Stromal cell of bone marrow (primary cell): ENCODE results near the gene AFAP1L1.
A peak's percentile ranks its signal among the peaks of the same experiment; 100 is the strongest.
"Not testable (repeated sequence)": the region's sequence is repeated elsewhere in the genome, so short reads cannot be mapped to it uniquely, and the experiment has no call there.

Source experiments
- DNase-seq: peaks from one replicate; pipeline ENCODE4 v3.0.0-alpha.2; 2012; ENCODE audit warnings: low read depth

The AFAP1L1 gene

DNA sequence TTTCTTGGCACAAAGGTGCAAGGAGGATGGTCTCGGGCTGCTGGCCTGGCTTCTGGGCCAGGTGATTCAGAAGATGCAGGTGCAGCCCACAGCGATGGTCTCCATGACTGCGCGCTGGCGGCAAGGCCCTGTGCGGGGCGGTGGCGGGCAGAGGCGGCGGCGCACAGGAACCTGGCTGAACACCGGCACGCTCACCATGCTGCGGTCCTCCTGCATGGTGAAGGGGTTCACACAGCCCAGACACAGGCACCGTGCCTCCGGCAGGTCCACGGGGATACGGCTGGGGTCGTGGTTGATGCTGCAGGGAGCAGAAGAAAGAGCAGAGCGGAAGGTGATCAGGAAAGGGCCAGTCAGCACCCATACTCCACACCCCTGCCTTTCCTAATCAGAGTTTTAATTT lies 102.6 kb downstream of the AFAP1L1 start:
- no peak for DNase-seq

DNA sequence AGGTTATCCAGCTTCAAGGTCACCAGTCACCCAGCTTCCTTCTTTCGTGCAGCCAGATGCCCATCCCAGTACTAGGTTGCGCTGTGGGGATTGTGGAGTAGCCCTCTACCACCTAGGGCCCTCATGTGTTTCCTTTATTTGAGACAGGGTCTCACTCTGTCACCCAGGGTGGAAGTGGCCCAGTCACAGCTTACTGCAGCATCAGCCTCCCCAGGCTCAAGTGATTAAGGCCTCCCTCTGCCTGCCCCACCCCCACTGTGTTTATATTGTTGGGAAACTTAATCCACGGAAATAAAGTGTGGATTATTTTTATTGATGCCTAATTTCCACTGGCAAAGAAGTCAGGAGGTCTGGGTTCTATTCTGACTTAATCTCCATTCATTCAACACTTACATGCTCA lies 103.1 kb downstream of the AFAP1L1 start:
- DNase-seq: no peak

DNA sequence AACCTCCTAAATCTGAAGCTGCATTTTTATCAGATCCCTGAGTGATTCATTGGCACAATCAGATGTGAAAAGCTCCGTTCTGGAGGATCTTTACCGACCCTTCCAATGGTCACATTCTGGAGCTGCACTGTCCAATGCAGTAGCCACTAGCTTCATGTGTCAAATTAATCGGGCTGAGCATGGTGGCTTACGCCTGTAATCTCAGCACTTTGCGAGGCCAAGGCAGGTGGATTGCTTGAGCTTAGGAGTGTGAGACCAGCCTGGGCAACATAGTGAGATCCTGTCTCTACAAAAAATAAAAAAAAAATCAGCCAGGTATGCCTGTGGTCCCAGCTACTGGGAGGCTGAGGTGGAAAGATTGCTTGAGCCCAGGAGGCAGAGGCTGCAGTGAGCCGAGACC lies 103.8 kb downstream of the AFAP1L1 start:
- no peak for DNase-seq

DNA sequence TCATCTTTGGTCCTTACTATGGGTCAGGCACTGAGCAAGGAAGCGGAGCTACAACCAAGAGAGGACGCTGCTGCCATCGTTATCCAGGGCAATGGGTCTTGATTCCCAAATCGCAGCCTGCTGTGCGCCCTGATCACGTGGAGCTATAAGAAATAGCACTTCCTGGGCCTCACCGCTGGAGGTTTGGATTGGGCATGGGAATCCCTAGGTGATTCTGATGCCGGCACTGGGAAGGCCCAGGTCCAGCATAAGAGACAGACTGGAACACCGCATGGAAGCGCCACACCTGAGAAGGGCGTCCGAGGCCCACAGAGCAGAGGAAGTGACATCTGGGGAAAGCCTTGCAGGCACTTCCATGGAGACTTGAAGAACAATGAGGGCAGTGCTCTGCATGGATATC lies 104.4 kb downstream of the AFAP1L1 start:
- no peak for DNase-seq

DNA sequence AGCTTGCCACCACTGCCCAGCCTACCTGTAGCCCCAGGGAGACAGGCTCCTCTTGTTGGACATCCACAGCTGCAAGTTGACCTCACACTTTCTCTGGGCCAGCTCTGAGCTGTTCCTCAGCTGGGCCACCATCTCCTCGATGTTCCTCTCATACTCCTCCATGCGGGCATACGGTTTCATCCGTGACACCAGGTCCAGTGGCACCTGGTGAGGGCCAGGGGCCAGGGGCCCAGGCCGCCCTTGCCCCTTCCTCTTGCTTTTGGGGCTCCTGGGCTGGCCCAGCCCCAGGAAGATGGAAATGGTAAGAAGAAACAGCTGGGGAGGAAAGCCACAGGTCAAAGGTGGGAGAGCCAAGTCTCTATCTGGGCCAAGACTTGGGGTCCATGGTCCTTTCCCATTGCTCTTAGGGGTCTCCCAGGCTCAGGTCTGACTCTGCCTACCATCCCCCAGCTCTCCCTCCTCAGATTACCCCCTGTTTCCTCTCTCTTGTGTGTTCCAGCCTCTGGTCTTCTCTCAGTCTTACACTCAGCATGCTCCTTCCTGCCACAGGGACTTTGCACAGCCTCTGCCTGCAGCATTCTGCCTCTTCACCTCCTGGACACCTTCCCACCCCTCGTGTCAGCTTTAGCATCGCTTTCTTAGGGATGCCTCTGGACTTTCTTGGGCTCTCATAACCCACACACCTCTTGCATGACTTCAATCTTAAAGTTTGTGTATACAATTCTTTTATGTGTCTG lies 105.2 kb downstream of the AFAP1L1 start:
- DNase-seq: no peak

DNA sequence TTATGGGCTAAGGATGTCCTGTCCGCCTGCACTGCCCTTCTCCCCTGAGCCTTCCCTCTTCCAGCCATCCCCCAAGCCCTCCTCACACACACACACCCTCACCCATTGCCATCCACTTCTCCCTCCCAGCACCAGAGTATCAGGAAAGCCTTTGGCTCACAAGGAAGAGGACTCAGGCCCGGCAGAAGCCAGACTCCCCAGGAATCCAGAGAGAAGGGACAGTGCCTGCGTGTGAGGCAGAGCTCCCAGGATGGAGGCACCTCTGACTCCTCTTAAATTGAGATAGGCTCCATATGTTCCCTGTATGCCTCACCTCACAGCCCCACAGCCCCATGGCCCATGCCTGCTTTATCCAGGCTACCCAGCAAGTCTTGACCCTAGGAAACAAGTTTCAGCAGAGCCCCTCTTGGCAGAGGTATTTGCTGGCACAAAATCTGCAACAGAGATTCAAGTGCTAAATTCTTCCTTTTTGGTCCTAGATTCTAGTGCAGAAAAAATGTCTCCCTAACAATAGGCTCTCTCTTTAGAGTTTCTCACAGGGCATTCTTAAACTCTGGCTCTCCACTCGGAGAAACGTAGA lies 106.7 kb downstream of the AFAP1L1 start:
- no peak for DNase-seq

DNA sequence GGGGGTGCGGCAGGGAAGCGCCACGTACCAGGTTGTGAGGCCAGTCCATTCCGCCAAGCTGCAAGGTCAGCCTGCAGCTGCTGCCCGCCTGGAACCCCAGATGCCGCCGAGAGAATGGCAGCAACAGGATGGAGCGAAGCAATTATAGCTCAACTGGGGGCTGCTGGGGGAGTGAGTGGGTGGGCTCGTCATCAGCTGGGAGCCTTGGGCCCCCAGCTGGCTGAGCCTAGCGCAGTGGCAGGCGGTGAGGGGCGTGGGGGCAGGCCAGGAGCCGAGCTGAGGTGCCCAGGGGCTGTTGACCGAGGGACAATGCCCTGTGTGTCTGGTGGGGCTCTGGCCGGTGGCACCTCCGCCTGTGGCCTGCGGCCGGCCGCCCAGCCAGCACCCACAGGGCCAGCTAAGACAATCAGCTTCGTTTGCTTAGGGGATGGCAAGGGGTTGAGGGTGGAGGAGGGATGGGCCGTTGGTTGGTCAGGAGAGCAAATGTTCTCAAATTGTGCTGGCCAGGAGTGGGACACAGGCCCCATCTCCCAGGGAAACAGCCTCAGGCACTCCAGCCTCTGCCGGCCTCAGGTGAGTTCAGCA lies 107.6 kb downstream of the AFAP1L1 start, which contains the start of gene IL17B:
IL17B (minus strand) TSS at position 116 of the 585 bp plus-strand sequence; CDS start at position 49, 67 bp downstream.
- DNase-seq: no peak

DNA sequence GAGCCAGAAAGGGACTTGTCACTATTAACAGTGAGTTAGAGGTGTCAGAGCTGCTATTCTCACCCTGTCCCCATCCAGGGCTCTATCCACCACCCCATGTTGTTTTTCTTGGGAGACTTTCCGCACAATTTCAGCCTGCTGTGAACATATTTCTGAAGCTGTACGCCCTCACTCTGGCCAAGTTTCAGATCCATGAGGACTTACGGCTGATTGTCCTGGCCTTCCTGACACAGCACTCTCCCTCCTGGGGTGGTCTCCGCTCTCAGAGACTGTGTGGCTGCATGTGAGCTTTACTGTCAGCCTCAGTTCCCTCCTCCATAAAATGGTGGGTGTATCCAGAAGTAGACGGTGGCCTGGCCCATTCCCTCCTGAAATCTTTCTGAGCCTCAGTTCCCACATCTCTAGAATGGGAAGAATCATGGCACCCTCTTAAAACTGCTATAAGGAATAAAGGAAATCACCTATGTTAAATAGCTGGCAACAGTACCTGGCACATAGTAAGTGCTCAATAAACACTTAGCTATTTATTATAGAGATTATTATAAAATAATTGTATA lies 108.2 kb downstream of the AFAP1L1 start:
- no peak for DNase-seq

DNA sequence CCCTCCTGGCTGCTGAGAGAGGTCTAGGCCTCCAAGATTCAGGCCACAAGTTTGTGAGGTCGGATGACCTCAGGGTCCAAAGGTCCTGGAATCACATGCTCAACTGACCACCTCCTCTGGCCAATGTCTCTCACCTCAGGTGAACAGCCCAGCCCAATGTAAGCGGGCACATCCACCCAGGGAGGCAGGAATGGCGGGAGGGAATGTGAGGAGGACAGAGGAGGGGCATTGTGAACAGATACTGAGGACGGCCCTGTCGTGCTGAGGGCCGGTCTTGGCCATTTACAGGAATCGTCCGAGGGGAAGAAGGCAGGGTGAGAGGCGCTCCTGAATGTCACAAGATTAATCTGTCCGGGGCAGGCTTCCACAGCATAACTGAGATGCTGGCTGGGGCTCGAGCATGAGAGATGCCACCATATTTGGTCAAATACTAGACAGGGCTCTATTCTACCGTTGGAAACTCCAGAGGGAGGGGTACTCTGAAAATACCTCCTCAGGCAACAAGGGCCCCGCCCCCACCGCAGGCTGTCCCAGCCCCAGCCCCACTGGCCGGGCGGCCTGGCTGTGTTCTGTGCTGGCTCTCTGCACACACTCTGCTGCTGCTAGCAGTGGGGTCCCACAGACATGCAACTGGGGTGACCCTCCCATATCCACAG lies 108.9 kb downstream of the AFAP1L1 start:
- DNase-seq: no peak

DNA sequence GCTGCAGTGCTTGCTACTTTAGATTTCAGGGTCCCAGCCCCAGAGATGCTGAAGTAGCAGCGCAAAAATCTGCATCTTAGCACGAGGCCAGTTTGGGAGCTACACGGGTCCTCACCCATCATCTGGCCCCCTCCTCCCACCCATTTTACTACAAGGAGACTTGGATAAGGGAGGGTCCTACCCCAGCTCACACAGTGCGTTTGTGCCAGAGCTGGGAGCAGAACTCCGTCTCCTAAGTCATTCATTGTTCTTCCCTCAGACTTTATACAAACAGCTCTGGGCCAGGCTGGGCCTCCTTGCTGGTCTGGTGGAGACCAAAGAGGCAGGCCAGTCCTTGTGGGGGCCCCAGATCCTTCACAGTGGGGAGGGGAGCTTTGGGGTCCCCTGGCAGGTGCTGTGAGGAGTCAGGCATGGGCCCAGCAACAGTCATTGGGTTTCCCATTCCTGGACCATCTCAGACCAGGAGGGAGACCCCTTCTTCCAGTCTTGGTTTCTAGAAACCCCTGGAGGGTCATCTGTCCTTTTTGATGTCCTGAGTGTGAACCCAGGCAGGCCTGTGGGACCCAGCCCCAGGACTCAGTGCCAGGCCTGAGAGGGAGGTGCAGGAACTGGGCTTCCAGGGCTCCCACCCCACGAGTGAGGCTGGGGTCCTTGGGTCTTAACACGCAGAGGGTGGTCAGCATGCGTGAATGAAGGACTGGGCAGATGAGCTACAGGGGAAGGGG lies 109.8 kb downstream of the AFAP1L1 start:
- DNase-seq: no peak

DNA sequence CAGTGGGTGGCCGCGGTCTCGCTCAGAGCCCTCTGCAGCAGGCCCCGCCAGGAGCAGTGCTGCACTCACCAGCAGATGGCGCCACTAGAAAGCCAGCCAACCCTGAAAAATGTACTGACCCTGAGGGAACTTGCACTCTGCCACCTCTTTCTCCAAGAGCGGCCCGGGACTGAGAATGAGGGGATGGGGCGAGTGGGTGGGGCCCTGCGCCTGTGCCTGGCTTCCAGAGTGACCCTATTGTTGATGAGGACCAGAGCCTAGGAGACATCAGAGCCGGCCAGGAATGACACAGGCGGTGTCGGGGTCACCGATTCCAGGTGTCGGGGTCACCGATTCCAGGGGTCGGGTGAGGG lies 110.3 kb downstream of the AFAP1L1 start:
- DNase-seq: peak; percentile 40

DNA sequence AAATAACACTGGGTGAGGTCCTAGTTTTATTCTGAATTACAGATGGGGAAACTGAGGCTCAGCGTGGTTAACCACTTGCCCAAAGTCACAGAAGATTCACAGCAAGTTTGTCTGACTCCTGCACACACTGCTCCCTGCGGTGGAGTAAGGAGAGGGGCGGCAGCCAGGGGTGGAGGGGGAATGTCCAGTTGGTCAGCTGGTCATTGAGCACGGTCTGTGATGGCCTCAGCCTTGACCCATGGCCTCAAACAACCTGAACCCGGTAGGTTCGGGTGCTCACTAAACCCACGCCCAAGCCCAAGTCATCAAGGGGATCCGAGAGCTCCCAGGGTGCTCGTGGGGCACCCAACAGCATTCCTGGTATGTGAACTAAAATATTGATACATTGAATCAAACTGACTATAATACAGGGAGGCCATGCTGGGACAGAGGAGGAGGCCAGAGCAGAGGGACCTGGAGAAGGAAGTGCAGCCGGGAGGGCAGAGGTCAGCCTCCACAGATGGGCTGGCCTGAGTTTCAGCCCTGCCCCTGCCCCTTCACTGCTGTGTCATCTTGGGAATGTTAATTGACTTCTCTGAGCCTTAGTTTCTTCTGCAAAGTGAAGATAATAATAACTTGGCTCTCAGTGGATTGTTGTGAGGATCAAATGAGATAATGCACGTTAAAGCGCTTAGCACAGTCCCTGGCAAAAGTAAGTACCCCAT lies 111.0 kb downstream of the AFAP1L1 start:
- DNase-seq: no peak

DNA sequence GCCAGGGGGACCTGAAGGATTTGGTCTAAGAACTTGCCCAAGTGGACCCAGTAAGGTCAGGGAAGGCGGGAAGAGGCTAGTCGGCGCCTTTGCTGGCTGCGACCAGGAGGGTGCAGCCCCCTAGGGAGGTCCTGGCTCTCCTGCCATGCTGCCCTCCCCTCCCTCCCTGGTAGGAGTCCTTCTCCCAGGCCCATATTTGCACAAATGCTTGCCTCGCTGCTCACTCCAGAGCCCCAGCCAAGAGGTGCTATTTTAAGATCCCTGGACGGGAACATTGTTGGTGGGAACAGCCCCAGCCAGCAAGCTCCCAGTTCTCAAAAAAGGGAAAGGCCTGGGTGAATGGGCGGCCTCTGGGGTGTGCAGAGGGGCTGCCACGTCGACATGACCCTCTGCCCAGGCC lies 111.7 kb downstream of the AFAP1L1 start:
- no peak for DNase-seq

DNA sequence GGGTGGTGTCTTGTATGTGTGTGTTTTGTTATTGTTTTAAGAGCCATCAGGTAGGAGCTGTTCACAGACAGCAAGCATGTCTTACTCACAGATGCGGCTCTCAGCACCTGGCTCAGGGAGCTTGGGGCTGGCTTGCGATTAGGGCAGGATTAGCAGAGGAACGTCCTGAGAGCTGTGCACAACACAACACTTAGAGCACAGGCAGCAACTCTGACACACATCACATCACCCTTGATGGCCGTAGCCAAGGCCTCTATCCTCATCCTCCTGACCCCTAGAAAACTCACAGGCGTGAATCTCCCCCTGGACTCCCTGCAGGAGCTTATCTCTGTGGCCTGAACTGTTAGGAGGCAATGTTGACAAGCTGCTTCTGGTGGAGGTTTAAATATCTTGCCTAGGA lies 114.5 kb downstream of the AFAP1L1 start:
- DNase-seq: no peak

DNA sequence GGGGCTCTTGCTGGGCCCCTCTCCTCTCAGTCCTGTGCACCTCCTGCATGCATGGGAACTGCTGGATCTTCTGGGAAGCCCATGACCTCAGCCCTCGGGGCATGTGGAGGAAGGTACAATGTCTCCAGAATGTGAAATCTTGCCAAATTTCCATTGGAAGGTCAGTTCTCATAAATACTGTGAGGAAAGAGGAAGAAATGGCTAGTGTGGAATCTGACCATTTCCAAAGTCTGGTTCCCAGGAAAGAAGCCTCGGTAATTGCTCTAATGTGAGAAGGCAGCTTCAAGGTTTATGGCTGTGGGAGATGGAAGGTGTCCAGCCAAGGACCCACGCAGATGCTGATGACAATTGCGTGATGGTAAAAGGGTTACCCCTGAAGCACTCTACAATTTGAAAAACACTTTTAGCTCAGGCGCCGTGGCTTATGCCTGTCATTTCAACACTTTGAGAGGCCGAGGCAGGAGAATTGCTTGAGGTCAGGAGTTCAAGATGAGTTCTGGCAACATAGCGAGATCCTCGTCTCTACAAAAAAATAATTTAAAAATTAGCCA lies 115.5 kb downstream of the AFAP1L1 start:
- DNase-seq: peak; percentile 57

DNA sequence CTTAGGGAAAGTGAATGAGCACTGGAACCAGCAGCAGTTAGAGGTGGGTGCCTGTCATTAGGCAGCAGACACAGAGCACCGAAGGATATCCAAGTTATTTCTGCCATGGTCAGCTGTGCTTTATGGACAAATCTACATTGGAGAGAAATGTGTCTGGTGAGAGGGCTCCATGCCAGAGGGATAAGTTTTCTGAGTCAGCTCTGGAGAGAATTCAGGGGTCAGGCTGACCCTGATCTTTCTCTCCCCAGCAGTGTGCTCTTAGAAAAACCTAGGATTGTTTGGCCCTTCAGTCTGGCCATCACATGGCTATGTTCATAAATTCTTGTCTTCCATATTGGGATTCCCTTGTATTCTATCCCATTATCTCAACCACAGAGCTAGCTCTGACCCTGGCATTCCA lies 116.3 kb downstream of the AFAP1L1 start:
- DNase-seq: peak; percentile 67

DNA sequence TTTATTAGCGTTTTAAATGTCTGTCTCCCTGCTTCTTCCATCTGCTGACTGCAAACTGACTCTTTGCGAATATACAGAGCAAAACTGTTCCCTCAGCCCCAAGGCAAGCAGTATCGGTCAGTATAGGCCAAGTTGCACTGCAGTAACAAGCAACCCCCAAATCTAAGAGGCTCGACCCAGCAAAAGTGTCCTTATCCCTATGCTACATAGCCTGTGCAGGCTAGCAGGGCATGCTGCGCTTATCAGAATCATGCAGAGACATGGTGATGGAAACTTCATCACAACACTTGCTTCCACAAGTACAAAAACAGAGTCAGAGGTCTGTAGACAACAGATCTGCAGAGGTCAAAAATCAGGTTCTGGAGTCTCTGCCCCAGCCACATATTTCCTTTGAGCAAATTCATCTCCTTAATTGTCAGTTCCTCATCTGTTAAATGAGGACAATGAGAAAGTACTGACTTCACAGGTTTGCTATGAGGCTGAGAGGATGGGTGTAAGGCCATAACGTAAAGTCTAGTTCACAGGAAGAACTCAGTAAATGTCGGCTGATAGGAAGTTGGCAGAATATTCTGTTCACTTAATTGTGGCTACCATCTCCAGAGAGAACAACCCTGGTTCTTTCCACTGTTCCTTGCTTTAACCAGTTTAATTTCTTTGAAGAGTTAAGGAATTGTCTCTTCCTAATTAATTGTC lies 117.0 kb downstream of the AFAP1L1 start:
- DNase-seq: no peak

DNA sequence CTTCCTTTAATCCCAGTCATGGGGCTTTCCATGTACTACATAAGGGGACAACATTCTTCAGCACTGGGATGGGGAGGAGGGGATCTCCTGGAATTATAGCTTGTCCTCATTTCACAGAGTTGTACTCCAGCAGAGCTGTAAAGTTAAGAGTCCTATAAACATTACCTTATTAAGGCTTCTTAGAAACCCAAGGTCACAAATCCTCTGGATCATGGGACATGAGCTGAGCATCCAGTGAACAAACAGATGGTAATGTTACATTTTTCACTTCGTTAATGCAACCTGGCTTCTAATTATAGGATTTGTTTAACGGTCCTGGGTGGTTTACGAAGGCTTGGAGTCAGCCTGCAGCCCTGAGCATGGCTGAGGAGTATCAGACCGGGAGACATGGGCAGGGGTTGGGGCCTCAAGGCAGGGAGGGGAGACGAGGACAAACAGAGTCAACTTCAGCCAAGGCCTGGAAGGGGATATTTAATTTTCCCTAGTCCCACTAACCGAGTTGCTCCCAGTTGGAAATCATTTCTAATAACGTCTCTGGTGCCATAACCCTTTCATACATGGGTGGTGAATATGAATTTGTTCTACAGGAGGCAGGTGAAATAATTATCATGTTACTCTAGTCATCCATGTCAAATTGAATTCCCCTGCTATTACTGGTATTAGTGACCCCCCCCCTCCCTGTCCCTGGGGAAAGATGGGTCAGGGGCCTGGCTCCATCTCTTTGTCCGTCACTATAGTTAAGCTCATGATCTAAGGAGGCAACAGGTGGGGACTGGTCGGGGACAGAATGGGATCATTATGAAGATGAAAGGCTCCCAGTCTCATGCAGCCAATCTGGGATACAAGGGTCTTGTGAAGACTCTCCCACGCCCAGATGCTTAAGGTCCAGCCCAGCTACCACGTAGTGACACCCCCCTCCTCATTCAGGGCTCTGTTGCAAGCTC lies 118.2 kb downstream of the AFAP1L1 start:
- DNase-seq: no peak

DNA sequence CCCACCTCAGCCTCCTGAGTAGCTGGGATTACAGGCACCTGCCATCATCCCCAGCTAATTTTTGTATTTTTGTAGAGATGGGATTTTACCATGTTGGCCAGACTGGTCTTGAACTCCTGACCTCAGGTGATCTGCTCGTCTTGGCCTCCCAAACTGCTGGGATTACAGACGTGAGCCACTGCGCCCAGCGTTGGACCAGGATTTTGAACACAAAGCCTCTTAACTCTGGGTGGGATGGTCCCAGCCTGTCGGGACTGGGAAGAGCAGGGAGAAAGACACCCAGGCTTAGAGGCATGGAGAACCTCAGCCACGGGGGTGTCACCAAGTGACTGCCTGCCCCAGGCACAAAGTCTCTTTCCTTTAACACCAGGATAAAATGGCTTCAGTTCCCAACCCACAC lies 119.4 kb downstream of the AFAP1L1 start:
- DNase-seq: not testable (repeated sequence)
